HG03558 (cell line): ENCODE data around the gene MELK.

ENCODE experiments used
- ATAC-seq: cut with Tn5 transposase; IDR thresholded peaks from one replicate; pipeline ENCODE4 v1.9.1; 2021; ENCODE audit warnings: moderate number of reproducible peaks; ENCODE audit not compliant: unreplicated experiment; ENCODE audit errors: extremely low read depth

The MELK gene

GRCh38 chr9:36575411-36575882, 2.8 kb downstream of the MELK start:
- ATAC-seq = no peak

DNA sequence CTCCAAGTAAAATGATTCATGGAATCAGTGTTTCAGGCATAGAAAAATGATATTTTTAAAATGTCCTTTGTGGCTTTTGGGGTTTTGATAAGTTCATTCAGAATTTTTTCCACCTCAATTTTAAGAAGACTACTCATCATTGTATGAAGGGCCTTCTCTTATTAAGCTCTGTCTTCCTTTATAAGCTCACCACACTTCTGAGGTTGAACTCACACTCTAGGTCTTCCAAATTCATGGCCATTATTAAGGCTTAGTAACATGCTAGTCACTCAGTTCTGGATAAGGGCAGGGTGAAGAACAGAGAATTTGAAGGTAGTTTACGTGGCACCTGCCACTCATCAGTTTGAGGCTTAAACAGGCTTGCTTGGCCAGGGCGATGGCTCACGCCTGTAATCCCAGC, 4.2 kb downstream of the MELK start:
- ATAC-seq = no peak

GRCh38 chr9:36584620-36585460, 12.1 kb downstream of the MELK start:
- no peak for ATAC-seq

- no peak for ATAC-seq
Measured at GRCh38 chr9:36590231-36590630, 17.5 kb downstream of the MELK start.

- no peak for ATAC-seq
Measured at GRCh38 chr9:36592801-36593583, 20.3 kb downstream of the MELK start.

- no peak for ATAC-seq
Measured at GRCh38 chr9:36594213-36594612, 21.5 kb downstream of the MELK start.

- no peak for ATAC-seq
Measured at GRCh38 chr9:36597412-36598178, 24.9 kb downstream of the MELK start.

- no peak for ATAC-seq
Measured at GRCh38 chr9:36598273-36598672, 25.6 kb downstream of the MELK start.

GRCh38 chr9:36603006-36603405, 30.3 kb downstream of the MELK start:
- ATAC-seq = no peak

- ATAC-seq = no peak
Measured at GRCh38 chr9:36609306-36609705, 36.6 kb downstream of the MELK start.

DNA sequence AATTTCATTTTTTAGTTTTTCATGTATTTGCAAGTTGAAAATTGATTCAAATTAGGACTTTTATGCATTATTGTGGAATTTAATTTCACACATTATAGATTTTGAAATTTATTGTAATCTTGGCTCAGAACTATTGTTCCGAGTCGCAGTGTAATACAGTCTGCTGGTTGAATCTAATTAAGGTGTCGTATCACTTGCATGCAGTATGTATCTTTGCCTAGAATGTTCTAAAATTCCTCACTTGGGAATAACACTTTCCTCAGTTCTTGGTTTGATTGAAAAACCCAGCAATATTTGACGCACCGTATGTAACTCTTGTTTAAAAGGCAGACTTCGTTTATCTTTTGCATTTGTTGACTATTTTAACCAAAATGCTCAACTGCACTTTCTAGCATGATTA, 49.4 kb downstream of the MELK start:
- ATAC-seq = no peak

- ATAC-seq = no peak
Measured at GRCh38 chr9:36623280-36623679, 50.6 kb downstream of the MELK start.

DNA sequence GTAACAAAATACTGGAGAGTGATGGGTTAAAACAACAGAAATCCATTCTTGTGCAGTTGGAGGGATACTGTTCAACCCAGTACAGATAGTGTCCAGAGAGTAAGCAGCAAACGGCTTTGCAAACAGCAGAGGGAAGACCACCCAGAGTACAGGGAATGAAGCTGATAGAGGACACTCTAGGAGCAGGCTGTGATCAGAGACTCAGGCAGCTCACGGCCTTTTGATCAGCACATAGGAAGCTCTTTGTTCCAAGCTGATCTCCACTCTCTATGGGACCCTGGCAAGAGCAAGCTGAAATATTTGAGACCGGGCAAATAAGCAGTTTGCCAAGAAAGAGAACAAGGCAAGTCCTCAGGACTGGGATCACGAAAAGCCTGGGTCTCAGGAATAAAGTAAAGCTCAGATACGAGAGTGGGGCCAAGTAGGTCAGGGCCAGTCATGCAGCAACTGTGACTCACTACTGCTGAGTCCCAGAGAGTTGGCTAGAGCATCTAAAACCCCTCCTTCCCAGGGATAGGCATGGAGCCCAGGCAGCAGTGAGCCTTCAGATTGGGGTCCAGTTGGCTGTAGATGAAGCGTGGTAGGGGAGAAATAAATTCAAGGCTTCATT, 52.4 kb downstream of the MELK start:
- ATAC-seq = no peak

- ATAC-seq = no peak
Measured at GRCh38 chr9:36632892-36633291, 60.2 kb downstream of the MELK start.

- no peak for ATAC-seq
Measured at GRCh38 chr9:36637491-36638270, 65.0 kb downstream of the MELK start.

GRCh38 chr9:36640771-36641381, 68.2 kb downstream of the MELK start:
- no peak for ATAC-seq

DNA sequence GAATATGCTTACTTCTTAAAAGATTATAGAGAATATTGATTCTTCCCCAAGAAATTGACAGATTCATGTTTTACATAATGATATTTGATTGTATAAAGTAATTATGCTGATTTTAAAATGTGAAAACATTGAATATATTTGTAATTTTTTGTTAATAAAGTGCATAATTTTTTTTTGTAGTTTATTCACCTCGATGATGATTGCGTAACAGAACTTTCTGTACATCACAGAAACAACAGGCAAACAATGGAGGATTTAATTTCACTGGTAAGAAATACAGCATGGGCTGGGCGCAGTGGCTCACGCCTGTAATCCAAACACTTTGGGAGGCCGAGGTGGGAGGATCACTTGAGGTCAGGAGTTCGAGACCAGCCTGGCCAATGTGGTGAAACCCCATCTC, 70.1 kb downstream of the MELK start:
- ATAC-seq = no peak

GRCh38 chr9:36656842-36657241, 84.1 kb downstream of the MELK start:
- ATAC-seq = no peak

GRCh38 chr9:36659500-36659899, 86.8 kb downstream of the MELK start:
- no peak for ATAC-seq
